NCI-H82 treated with DMSO at 0.1 percent for 48 hours (cell line): Measurements from ENCODE around the gene NACA.
"Not testable (repeated sequence)": the region's sequence is repeated elsewhere in the genome, so short reads cannot be mapped to it uniquely, and the experiment has no call there.

ENCODE experiments used
- DNase-seq: peaks from one replicate; lab custom pipeline; 2025; ENCODE audit not compliant: unreplicated experiment; lab: John Stamatoyannopoulos, UW

Gene NACA

DNA sequence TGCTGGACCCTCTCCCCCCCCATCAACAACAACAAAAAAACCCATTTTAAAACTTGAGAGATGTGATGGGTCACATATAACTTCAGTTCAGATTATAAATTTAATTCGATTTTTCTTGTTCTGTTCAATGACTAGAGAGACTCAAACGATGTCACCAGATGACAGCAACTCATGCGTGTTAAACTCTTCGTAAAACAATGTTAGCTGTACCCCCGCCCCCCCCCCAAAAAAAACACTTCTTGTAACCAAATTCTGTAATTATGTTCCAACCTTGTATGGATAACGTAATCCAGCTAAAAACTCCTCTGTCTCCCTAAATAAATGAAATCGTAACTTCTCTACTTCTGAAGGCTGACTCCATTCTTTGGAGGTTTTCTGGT is 614 bp upstream of the NACA start:
- DNase-seq, result no peak

DNA sequence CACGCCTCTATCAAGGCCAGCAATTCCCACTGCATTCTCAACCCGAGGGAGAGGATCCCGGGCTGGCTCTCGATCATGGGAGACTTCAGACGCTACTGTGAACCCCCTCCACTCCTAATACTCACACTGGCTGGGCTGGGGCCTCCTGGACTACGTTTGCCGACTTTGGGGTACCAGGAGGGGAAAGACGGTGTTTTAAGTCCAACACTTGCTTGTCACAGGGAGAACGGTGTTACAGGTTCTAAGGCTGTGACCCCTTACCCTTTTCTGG is 463 bp downstream of the NACA start:
- DNase-seq, result no peak

DNA sequence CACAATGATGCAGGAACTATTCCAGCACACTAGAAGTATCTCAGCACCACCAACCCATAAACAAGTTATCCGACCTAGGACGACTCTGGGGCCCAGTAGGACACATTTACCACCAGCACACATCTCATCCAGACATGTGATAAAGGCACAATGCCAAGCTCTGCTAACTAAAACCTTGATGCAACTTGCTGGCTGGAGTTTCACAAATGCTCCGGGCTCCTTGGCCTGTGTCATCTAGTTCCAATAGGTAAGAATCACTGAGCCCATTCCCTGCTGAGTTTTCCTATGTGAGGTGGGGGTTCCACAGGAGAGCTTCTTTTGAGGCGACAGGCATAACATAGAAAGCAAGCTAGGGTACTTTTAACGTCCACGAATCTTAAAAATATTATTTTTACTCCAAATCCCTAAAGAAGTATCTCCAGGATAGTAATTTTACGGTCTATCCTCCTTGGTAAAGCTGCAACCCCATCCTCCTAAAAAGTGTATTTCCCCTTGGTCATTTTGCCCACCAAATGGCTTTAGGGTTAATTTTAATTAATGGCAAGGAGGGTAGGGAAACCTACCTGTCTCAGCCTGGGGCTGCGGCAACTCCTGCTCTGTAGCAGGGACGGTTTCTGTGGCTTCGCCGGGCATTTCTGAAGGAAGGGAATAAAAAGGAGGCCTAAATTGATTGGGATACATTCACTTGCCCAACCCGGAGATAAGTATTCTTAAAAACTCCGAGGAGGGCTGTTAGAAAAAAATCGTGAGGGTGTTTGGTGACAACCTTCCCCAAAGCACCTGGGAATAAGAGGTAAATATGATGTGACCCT is 1.0 kb downstream of the NACA start:
- no peak for DNase-seq

DNA sequence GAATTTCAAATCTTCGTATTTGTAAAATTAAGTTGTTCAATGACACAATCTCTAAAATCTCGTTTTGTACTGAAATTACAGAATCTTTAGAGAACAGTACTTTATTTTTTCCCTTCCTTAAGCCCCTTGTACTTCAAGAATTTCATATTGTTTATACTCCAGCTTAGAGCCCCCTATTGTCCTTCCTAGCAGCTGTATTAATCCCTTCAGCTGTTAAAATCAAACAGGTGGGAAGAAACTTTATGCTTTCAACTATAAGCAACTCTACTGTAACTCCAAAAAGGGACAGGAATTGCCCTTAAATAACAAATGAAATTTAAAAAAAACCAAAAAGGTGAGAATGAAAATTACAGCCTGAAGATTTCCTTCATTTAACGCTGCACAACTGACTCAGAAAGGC is 1.7 kb downstream of the NACA start:
- no peak for DNase-seq

DNA sequence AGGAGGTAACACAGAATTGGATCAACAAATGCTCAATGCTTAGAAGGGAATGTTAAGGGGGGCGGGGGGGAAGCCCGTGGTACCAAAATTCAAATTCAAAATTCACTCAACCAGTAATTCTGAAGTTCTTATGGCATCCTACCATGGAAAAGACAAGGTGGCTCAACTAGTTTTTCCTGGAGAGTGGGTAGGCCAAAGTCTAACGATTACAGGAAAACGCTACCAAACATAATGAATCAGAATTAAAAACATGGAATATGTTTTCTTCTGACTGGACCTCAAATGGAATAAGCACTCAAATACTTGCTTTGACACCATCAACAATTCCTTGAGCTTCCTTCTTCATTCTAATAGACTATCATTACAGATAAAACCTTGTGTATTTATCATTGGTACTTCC is 2.3 kb downstream of the NACA start:
- no peak for DNase-seq

- no peak for DNase-seq
Observed at GRCh38 chr12:56721721-56722120, 3.4 kb downstream of the NACA start.

GRCh38 chr12:56721216-56721615 is 3.9 kb downstream of the NACA start:
- no peak for DNase-seq

- DNase-seq, result no peak
Observed at GRCh38 chr12:56720731-56721151, 4.4 kb downstream of the NACA start.

DNA sequence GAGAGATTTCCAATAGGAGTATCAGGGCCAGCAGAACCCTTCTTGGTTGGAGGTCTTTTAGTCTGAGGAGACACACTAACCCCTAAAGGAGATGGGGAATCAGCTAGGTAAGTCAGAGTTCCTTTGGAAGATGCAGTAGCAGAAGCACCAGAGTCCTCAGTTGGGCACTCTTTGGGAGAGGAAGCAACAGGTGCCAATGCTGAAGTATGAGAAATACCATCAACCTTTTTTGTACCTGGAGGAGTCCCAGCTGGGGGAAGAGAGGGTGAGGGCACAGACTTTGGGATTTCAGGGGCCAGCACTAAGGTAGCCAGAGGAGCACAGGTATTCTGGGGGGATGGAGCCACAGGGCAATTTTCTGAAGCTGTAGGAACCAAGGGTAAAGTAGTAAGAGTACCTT is 6.0 kb downstream of the NACA start:
- no peak for DNase-seq

- no peak for DNase-seq
Observed at GRCh38 chr12:56718636-56719035, 6.5 kb downstream of the NACA start.

GRCh38 chr12:56718149-56718548 is 7.0 kb downstream of the NACA start:
- no peak for DNase-seq

- no peak for DNase-seq
Observed at GRCh38 chr12:56716933-56717880, 7.9 kb downstream of the NACA start.

DNA sequence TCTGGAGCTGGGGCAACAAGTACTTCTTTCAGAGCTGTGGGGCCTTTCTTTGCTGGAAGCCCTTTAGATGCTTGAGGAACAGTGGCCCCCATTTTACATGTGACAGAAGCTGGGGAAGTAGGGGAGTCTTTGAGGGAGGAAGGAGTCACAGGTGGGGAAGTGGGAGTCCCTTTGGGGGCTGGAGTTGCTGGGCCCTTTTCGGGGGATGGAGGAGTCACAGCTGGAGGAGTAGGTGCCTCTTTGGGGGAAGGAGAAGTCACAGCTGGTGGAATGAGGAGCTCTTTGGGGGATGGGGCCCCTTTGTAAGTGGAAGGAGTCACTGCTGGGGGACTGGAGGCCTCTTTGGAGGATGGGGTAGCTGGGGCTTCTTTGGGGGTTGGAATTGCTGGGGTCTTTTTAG is 8.6 kb downstream of the NACA start:
- no peak for DNase-seq

- no peak for DNase-seq
Observed at GRCh38 chr12:56715798-56716197, 9.3 kb downstream of the NACA start.

GRCh38 chr12:56714431-56714929 is 10.6 kb downstream of the NACA start:
- DNase-seq, result no peak

GRCh38 chr12:56713345-56713744 is 11.8 kb downstream of the NACA start:
- no peak for DNase-seq

- DNase-seq, result no peak
Observed at GRCh38 chr12:56709759-56710376, 15.2 kb downstream of the NACA start.

GRCh38 chr12:56704522-56704921 is 20.6 kb downstream of the NACA start:
- not testable (repeated sequence) for DNase-seq

GRCh38 chr12:56699020-56699661 is 26.0 kb downstream of the NACA start:
- DNase-seq, result no peak

DNA sequence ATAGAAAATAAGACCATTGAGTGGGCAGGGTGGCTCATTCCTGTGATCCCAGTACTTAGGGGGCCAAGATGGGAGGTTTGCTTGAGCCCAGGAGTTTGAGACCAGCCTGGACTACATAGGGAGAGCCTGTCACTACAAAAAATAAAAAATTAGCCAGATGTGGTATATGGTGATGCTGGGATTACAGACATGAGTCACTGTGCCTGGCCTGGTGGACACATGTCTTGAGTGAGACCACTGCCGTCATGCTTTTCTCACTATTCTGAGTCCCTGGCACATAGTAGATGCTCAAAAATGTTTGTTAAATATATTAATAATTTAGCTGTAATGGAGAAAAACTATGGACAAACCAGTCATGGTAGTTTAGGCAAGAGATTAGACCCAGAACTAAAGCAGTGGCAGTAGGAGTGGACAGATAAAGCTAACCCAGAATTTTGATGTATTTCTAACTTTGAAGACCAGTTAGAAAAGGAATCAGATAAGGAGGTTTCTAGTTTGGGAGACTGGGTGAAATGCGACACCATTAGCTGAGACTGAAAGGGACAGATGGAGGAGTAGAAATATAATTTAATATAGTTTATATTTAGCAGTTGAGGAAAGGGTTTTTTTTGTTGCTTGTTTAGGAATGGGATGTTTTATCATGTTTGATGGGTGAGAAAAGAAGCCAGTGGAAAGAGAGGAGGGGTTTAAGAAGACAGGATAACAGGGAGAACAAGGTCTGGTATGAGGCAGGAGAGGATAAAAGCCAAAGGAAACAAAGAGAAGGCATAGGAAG is 29.6 kb downstream of the NACA start:
- no peak for DNase-seq
